ENCODE data around the gene TMEM255A. TPM values are rescaled to one million over a fixed set of nuclear protein-coding genes. Genes with fewer than 3 reads are reported as not detected.
"Not testable (repeated sequence)": the region's sequence is repeated elsewhere in the genome, so short reads cannot be mapped to it uniquely, and the experiment has no call there.

Gene TMEM255A
- total RNA-seq = not detected in 2 replicates

DNA sequence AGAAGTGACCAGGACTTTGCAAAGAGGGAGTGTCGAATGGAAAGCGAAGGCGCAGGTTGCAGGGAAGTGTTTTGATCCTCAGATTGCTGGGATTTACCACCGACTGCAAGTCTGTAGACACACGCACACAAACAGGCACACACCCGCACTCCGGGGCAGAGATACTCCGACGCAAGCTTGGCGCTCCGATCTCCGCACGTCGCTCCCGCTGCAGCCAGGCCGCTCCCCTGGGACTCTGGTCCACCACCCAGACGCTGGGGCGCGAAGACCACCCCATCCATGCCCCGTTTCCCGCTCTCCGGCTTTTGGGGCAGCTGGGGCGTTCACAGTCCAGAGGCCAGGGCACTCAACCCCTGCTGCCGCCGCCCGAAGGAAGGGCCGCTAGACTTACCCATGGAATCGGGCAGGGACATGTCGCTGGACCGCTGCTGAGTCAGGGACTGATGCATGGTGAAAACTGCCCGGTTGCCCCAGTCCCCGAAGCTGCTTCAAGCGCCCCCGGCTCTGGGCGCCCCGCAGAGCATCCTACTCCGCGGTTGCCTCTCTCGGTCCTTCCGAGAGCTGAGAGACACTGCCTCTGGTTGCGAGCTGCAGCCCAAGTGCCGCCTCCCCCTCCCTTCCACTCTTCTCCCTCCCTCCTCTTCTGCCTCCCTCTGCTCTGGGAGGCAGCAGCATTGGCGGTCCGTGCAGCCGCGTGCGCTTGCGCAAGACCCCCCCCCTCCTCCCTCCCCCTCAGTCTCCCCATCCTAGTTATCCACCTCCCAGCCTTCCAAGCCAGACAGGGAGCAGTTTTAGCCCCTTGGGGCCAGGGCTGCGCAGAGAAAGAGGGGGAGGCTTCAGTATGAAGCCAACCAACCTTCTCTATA lies at the start of gene TMEM255A:
TSS of gene TMEM255A (minus strand) at position 601 of the 866 bp plus-strand sequence. CDS start at position 449, 152 bp downstream.
- no peak within 1 kb of the TSS for H3K27ac Mint-ChIP-seq
- H3K36me3 Mint-ChIP-seq (ENCODE audit: low read depth) = no peaks in the 10 kb centered on the region
- peak within 1 kb of the TSS; percentile 88 for H3K4me3 Mint-ChIP-seq
- intact Hi-C loops (cut with micrococcal nuclease) = no loop called here
- no peaks in the 10 kb centered on the region for H3K9me3 Mint-ChIP-seq
- DNase-seq (ENCODE audit: low spot score) = no peak
- peaks cover 60% of the 10 kb centered on the region for H3K27me3 Mint-ChIP-seq (ENCODE audit: insufficient read depth)
- H3K4me1 Mint-ChIP-seq (ENCODE audit: low read depth) = peaks cover 21% of the 10 kb centered on the region

DNA sequence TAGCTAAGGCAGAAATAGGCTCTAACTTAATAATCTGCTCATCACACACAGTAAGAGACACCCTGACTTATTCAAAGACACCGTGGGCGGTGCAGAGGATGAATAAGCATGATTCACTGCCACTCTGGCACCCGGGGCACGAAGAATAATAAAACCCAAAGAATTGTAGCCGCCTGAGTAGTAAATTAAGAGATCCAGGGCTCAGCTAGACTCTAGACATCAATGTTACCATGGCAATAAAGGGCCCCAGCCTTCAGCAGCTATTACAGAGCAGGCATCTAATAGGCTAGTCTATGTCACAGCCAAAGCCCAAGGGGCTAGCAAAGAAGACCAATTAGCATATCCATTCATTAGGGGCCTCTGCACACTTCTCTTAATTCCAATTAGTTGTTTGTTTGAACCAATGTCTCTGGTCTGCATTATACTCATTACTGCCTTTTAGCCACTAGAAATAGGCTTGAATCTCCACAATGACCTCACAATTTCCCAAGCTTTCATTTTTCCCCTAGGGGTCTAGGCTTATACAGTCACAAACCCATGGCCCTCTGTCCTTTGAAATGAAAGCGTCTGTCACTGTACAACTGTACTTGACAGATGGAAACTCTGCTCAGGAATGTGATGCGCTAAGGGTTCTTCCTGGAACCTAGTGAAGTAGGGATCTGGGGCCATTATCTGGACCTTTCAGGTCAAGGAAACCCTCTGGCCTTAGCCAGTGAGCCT lies 47.6 kb upstream of the TMEM255A start:
- Mint-ChIP-seq H3K27ac (no peak overlapping the region), H3K9me3 (no peaks in the 10 kb centered on the region), H3K36me3 (ENCODE audit: low read depth) (no peaks in the 10 kb centered on the region), H3K27me3 (ENCODE audit: insufficient read depth) (peaks cover 7% of the 10 kb centered on the region), H3K4me1 (ENCODE audit: low read depth) (no peaks in the 10 kb centered on the region), H3K4me3 (no peak overlapping the region)
- no peak for DNase-seq (ENCODE audit: low spot score)
- intact Hi-C loops (cut with micrococcal nuclease) = no loop called here

DNA sequence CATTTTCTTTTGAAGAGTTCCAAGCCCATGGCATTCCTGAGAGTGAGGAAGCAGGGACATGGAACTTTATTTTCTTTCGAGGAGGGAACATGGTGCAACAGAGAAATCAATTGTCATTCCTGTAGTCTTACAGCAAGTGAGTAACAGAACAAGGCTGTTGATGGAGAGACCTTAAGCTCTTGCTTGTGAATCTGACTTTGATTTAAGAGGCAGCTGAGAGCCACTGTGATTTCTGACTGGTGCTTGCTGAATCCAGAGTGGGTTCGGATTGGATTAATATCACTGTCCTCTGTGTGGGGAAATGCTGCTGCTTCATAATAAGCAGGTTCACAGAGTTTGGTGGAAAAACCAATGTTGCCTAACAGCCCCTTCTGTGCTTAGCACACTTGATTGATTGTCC lies 45.9 kb upstream of the TMEM255A start:
- Mint-ChIP-seq H3K36me3 (ENCODE audit: low read depth) (no peaks in the 10 kb centered on the region), H3K27ac (no peak overlapping the region), H3K9me3 (no peaks in the 10 kb centered on the region), H3K4me3 (no peak overlapping the region), H3K4me1 (ENCODE audit: low read depth) (no peaks in the 10 kb centered on the region), H3K27me3 (ENCODE audit: insufficient read depth) (peaks cover 7% of the 10 kb centered on the region)
- DNase-seq (ENCODE audit: low spot score) = no peak
- intact Hi-C loops (cut with micrococcal nuclease) = no loop called here

DNA sequence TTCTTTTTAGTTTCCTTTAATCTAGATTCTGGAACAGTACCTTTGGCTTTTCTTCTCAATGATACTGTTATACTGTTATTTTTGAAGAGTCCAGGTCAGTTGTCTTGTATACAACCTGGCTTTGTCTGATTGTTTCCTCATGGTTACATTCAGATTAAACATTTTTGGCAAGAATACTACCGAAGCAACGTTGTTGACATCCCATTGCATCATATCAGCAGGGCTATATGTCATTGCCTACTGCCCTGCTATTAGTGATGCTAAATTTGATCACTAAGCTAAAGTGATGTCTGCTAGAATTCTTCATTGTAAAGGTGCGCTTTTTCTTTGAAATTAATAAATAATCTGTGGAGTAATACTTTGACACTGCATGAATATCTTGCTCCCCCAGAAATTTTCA lies 44.8 kb upstream of the TMEM255A start:
- Mint-ChIP-seq H3K4me3 (no peak overlapping the region), H3K27me3 (ENCODE audit: insufficient read depth) (peaks cover 5% of the 10 kb centered on the region), H3K4me1 (ENCODE audit: low read depth) (no peaks in the 10 kb centered on the region), H3K27ac (no peak overlapping the region), H3K9me3 (no peaks in the 10 kb centered on the region), H3K36me3 (ENCODE audit: low read depth) (no peaks in the 10 kb centered on the region)
- no peak for DNase-seq (ENCODE audit: low spot score)
- intact Hi-C loops (cut with micrococcal nuclease) = no loop called here

DNA sequence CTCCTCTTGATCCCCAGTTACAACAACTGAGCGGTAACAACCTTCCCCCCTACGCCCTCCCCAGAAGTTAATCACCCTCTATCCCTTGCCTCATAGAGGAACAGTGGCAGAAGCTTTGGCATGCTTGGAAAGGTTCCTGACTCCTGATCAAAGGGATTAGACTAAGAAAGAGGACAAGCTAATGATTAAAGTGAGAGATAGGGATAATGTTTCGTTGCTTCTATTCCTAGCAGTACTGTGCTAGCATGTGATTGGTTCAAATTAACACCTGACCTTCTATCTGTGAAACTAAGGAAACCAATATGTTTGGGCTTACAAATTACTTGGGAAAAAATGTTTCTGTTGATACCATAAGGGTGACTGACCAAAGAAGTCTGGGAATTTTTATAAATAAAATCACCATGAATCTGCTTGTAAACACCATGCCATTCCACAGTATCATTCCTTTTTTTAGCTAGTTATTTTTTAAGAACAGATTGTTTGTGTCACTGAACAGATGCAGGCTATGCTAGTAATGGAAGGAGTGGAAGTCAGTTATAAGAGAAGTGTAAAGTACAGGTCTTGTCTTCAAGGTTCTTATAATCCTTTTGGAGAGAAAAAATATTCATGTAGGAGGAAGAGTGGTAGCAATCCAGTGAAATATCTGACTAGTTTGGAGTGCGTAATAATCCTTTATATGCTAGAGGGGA lies 39.3 kb upstream of the TMEM255A start:
- no peaks in the 10 kb centered on the region for H3K9me3 Mint-ChIP-seq
- no peak overlapping the region for H3K4me3 Mint-ChIP-seq
- H3K27ac Mint-ChIP-seq = no peak overlapping the region
- no peak for DNase-seq (ENCODE audit: low spot score)
- no peaks in the 10 kb centered on the region for H3K4me1 Mint-ChIP-seq (ENCODE audit: low read depth)
- no peaks in the 10 kb centered on the region for H3K36me3 Mint-ChIP-seq (ENCODE audit: low read depth)
- no peaks in the 10 kb centered on the region for H3K27me3 Mint-ChIP-seq (ENCODE audit: insufficient read depth)
- intact Hi-C loops (cut with micrococcal nuclease) = no loop called here

DNA sequence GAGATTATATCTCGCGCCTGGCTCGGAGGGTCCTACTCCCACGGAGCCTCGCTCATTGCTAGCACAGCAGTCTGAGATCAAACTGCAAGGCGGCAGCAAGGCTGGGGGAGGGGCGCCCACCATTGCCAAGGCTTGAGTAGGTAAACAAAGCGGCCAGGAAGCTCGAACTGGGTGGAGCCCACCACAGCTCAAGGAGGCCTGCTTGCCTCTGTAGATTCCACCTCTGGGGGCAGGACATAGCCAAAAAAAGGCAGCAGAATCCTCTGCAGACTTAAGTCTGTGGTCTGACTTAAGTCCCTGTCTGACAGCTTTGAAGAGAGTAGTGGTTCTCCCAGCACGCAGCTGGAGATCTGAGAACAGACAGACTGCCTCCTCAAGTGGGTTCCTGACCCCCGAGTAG lies 33.3 kb upstream of the TMEM255A start:
- DNase-seq (ENCODE audit: low spot score); H3K36me3 Mint-ChIP-seq (ENCODE audit: low read depth); H3K9me3 Mint-ChIP-seq; H3K4me1 Mint-ChIP-seq (ENCODE audit: low read depth); H3K27me3 Mint-ChIP-seq (ENCODE audit: insufficient read depth); intact Hi-C loops (cut with micrococcal nuclease); H3K4me3 Mint-ChIP-seq; H3K27ac Mint-ChIP-seq: not testable (repeated sequence)

DNA sequence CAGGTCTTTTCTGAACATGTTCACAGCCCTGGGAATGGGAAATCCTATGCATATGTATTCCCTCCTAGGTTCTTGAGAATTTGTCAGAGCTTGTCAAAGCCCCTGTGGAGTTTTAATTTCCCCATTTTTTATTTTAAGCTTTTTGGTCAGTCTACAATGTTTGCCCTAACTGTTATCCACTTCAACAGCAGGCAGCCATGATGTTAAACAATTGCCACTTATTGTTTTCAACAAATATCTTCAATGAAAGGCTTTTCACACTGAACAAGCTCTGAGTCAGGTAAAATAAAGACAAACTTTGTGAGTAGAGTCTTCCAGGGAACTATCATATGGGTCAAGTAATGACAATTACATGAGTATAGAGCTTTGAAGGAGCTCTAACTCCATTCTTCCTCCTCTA lies 25.6 kb upstream of the TMEM255A start:
- DNase-seq (ENCODE audit: low spot score) = no peak
- H3K36me3 Mint-ChIP-seq (ENCODE audit: low read depth) = no peaks in the 10 kb centered on the region
- intact Hi-C loops (cut with micrococcal nuclease) = no loop called here
- H3K4me3 Mint-ChIP-seq = no peak overlapping the region
- peaks cover 2% of the 10 kb centered on the region for H3K27me3 Mint-ChIP-seq (ENCODE audit: insufficient read depth)
- H3K4me1 Mint-ChIP-seq (ENCODE audit: low read depth) = no peaks in the 10 kb centered on the region
- H3K9me3 Mint-ChIP-seq = peaks cover 13% of the 10 kb centered on the region
- no peak overlapping the region for H3K27ac Mint-ChIP-seq

DNA sequence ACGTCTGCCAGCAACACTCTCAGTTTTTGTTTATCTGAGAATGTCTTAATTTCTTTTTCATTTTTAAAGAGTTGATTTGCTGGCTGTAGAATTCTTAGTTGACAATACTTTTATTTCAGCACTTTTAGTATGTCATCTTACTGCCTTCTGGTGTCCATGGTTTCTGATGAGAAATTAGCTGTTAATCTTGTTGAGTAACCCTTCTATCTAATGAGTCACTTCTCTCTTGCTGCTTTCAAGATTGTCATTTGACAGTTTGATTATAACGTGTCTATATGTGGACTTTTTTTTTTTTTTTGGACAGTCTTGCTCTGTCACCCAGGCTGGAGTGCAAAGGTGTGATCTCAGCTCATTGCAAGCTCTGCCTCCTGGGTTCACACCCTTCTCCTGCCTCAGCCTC lies 24.0 kb upstream of the TMEM255A start:
- Mint-ChIP-seq H3K36me3 (ENCODE audit: low read depth) (no peaks in the 10 kb centered on the region), H3K4me3 (no peak overlapping the region), H3K4me1 (ENCODE audit: low read depth) (no peaks in the 10 kb centered on the region), H3K27ac (no peak overlapping the region), H3K9me3 (peaks cover 13% of the 10 kb centered on the region), H3K27me3 (ENCODE audit: insufficient read depth) (peaks cover 2% of the 10 kb centered on the region)
- no peak for DNase-seq (ENCODE audit: low spot score)
- intact Hi-C loops (cut with micrococcal nuclease) = no loop called here

DNA sequence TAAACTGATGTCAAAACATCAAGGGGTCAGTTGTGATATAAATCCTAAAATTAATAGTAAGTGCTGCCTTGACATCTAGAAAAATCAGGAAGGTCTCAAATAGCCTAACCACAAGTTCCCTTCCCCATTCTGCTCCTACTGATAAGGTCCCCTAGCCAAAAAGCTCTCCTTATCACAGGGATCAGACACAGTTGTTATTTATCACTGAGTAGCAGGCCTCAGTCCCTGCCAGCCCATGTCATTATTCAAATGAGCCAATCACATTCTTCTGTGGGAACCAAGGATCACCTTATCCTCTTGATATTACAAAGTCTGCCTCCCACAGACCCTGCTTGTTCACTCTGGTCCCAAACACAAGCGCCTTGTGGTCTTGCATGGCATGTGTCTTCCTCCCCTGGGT lies 23.3 kb upstream of the TMEM255A start:
- no peak for DNase-seq (ENCODE audit: low spot score)
- Mint-ChIP-seq H3K4me1 (ENCODE audit: low read depth) (no peaks in the 10 kb centered on the region), H3K27ac (no peak overlapping the region), H3K4me3 (no peak overlapping the region), H3K9me3 (peaks cover 13% of the 10 kb centered on the region), H3K36me3 (ENCODE audit: low read depth) (no peaks in the 10 kb centered on the region), H3K27me3 (ENCODE audit: insufficient read depth) (peaks cover 2% of the 10 kb centered on the region)
- intact Hi-C loops (cut with micrococcal nuclease) = no loop called here

DNA sequence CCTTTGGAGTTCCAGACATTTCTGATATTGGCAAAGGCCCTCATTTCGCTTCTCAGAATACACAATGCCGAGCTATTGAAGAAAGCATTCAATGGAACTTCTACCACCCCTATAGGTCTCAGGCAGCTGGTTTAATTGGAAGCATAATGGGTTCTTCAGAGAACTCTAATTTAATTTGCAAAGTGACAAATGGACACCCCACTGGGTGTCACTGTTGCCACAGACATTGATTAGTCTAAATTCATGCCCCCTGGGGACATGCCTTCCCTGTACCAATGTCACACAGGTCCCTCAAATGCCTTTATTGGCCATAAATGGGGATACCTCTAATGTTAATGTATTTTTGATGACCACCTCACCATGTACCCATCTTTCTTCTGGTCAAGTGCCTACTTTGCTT lies 22.9 kb upstream of the TMEM255A start:
- H3K4me3 Mint-ChIP-seq = no peak overlapping the region
- no peaks in the 10 kb centered on the region for H3K4me1 Mint-ChIP-seq (ENCODE audit: low read depth)
- peaks cover 2% of the 10 kb centered on the region for H3K27me3 Mint-ChIP-seq (ENCODE audit: insufficient read depth)
- peaks cover 13% of the 10 kb centered on the region for H3K9me3 Mint-ChIP-seq
- DNase-seq (ENCODE audit: low spot score) = no peak
- no peaks in the 10 kb centered on the region for H3K36me3 Mint-ChIP-seq (ENCODE audit: low read depth)
- intact Hi-C loops (cut with micrococcal nuclease) = no loop called here
- no peak overlapping the region for H3K27ac Mint-ChIP-seq

DNA sequence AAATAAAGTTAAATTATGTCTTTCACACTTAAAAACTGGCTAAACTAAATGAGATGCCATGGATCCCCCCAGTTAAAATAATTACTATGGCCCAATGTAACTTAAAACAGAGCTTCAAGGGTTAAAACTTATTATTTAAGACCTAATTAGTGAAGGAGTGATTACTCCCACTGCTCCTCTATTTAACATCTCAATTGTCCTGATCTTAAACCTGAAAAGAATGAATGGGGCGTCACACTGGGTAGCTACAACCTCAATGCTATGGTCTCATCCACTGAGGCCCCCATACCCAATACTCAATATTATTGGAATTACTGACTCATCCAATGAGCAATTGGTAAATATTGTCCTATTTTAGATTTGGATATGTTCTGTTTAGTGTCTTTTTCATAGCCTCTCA lies 21.1 kb upstream of the TMEM255A start:
- DNase-seq (ENCODE audit: low spot score) = no peak
- no peaks in the 10 kb centered on the region for H3K4me1 Mint-ChIP-seq (ENCODE audit: low read depth)
- intact Hi-C loops (cut with micrococcal nuclease) = no loop called here

DNA sequence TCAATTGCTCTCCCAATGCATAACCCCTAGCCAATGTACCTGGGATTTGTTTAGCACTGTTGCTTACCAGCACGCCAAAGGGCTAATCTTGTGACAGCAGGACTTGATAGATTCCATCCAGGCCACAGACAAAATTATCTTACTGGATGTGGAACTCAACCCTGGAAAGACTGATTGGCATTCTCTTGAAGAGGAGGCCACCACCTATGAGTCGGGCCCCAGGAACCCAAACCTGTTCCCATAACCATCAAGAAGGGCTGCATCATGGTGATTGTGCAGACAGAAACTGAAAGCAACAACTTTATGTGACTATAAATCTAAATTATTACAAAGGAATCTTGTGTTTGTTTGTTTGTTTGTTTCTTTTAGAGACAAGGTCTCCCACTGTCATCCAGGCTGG lies 19.9 kb upstream of the TMEM255A start:
- Mint-ChIP-seq H3K27me3 (ENCODE audit: insufficient read depth) (peaks cover 10% of the 10 kb centered on the region), H3K36me3 (ENCODE audit: low read depth) (no peaks in the 10 kb centered on the region), H3K27ac (no peak overlapping the region), H3K9me3 (peaks cover 3% of the 10 kb centered on the region), H3K4me3 (no peak overlapping the region), H3K4me1 (ENCODE audit: low read depth) (no peaks in the 10 kb centered on the region)
- DNase-seq (ENCODE audit: low spot score) = no peak
- intact Hi-C loops (cut with micrococcal nuclease) = no loop called here

More for the DNA sequence above, 21.1 kb upstream of the TMEM255A start:
- Mint-ChIP-seq H3K27me3 (ENCODE audit: insufficient read depth) (peaks cover 4% of the 10 kb centered on the region), H3K4me3 (no peak overlapping the region), H3K36me3 (ENCODE audit: low read depth) (no peaks in the 10 kb centered on the region), H3K27ac (no peak overlapping the region), H3K9me3 (peaks cover 3% of the 10 kb centered on the region)
